ENCODE measurements around the gene EOMES. TPM values are rescaled to one million over a fixed set of nuclear protein-coding genes. Genes with fewer than 3 reads are reported as not detected.

The EOMES gene
- total and polyA plus RNA-seq, 2 of the 8 experiments (the other 6 are each of a cell fraction or from before 2014, with no cell fraction given) = 0.09 to 0.47 TPM

DNA sequence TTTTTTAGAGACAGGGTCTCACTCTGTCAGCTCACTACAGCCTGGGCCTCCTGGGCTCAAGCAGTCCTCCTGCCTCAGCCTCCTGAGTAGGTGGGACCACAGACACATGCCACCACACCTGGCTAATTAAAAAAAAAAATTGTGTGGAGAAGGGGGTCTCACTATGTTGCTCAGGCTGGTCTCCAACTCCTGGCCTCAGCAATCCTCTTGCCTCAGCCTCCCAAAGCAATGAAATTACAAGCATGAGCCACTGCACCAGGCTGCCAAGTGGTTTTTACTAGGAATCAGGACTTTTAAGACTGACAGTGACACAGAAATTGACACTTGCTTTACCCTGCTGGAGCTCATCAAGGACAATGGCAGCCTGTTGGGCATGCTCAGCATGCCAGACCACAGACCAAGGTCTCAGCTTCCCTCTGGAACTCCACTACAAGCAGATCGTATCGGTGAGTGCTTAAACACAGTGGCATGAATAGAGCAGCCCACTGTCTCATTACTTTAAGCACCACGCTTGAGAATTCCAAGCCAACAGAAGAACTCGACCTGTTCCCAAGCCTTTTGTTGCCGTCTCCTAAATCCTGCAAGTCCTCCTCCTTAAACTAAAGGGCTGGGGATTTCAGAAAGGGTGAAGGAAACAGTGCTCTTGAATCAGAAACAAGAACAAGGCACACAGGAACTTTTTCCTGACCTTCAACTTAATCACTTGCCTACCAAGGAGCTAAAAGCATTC, 41.4 kb downstream of the EOMES start (continued):
- no peak for TF ChIP-seq SUZ12 (IDR thresholded peaks at IDR 0.05; ENCODE audit: low read length)
- TF ChIP-seq EZH2 (IDR thresholded peaks at IDR 0.05; ENCODE audit: low read depth, low read length, severe bottlenecking) = no peak
- TF ChIP-seq KDM4A (IDR thresholded peaks at IDR 0.05; ENCODE audit: low read depth, low read length, severe bottlenecking) = no peak
- no peak for TF ChIP-seq POLR2A (IDR thresholded peaks at IDR 0.05; ENCODE audit: control extremely low read depth in 1 of 2, low read depth in 2 of 2, low read length in 2 of 2)
- no peak for TF ChIP-seq SRF (IDR thresholded peaks at IDR 0.05; ENCODE audit: low read depth, low read length)
- TF ChIP-seq PHF8 (conservative IDR thresholded peaks at IDR 0.05; ENCODE audit: low read depth, low read length) = no peak
- TF ChIP-seq RAD21 (IDR thresholded peaks at IDR 0.05 in 1 of 2, conservative IDR thresholded peaks at IDR 0.05 in 1 of 2; ENCODE audit: low read depth in 2 of 2, low read length in 2 of 2) = peak in 1 of 2 experiments; percentile 6; a peak in 1 of 4 replicates
- no peak for TF ChIP-seq TAF7 (optimal IDR thresholded peaks at IDR 0.05; ENCODE audit: borderline replicate concordance, low read depth, low read length)
- 0 out of 2 replicates have a peak, but pooled peaks have one; percentile 14 for TF ChIP-seq TBP (IDR thresholded peaks at IDR 0.05; ENCODE audit: low read depth, low read length)
- 0 out of 2 replicates have a peak, but pooled peaks have one; percentile 19 for TF ChIP-seq BACH1 (IDR thresholded peaks at IDR 0.05; ENCODE audit: low read length)
- TF ChIP-seq, protein P1, sequence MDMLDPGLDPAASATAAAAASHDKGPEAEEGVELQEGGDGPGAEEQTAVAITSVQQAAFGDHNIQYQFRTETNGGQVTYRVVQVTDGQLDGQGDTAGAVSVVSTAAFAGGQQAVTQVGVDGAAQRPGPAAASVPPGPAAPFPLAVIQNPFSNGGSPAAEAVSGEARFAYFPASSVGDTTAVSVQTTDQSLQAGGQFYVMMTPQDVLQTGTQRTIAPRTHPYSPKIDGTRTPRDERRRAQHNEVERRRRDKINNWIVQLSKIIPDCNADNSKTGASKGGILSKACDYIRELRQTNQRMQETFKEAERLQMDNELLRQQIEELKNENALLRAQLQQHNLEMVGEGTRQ (IDR thresholded peaks at IDR 0.05; ENCODE audit: low read length) = no peak
- TF ChIP-seq NANOG (IDR thresholded peaks at IDR 0.05; ENCODE audit: insufficient read depth, low read depth, low read length, poor library complexity, severe bottlenecking) = peak; percentile 94
- TF ChIP-seq RFX5 (IDR thresholded peaks at IDR 0.05; ENCODE audit: borderline replicate concordance, low read depth, low read length) = peak; percentile 19; the same call in 1 of the 2 replicates
- TF ChIP-seq HDAC2 (IDR thresholded peaks at IDR 0.05; ENCODE audit: borderline replicate concordance in 1 of 2, low read depth in 2 of 2, low read length in 2 of 2) = 0 out of 4 replicates have a peak, but pooled peaks of 1 of the 2 experiments have one; percentile 25
- no peak for TF ChIP-seq BCL11A (IDR thresholded peaks at IDR 0.05; ENCODE audit: low read depth in 2 of 2, low read length in 2 of 2)
- TF ChIP-seq CBX5 (IDR thresholded peaks at IDR 0.05; ENCODE audit: low read depth, low read length) = no peak

All from H1 (cell line).